GM19025 (cell line): ENCODE measurements around the gene RNF187.

Experiments
- ATAC-seq: cut with Tn5 transposase; IDR thresholded peaks from one replicate; pipeline ENCODE4 v1.9.1; 2021; ENCODE audit warnings: mild to moderate bottlenecking, low read depth, moderate library complexity; ENCODE audit not compliant: unreplicated experiment

RNF187 gene

DNA sequence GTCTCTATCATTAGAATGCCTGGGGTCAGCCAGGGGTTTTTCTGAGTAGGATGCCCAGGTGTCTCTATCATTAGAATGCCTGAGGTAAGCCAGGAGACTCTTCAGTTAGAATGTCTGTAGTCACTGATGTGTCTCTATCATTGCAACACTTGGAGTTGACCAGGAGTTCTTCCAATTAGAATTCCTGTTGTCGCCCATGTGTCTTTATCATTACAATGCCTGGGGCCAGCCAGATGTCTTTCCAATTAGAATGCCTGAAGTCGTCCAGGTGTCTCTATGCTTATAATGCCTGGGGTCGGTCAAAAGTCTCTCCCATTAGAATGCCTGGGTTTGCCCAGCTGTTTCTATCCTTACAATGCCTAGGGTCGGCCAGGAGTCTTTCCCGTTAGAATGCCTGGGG is 55.8 kb downstream of the RNF187 start:
- ATAC-seq: no peak

DNA sequence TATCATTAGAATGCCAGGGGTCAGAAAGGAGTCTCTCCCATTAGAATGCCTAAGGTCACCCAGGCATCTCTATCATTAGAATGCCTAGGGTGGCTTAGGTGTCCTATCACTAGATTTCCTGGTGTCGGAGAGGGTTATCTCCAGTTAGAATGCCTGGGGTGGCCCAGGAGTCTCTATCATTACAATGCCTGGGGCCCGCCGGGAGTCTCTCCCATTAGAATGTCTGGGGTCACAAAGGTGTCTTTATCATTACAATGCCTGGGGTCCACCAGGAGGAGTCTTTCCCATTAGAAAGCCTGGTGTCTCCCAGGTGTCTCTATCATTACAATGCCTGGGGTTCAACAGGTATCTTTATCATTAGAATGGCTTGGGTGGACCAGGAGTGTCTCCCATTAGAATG is 56.2 kb downstream of the RNF187 start:
- no peak for ATAC-seq

DNA sequence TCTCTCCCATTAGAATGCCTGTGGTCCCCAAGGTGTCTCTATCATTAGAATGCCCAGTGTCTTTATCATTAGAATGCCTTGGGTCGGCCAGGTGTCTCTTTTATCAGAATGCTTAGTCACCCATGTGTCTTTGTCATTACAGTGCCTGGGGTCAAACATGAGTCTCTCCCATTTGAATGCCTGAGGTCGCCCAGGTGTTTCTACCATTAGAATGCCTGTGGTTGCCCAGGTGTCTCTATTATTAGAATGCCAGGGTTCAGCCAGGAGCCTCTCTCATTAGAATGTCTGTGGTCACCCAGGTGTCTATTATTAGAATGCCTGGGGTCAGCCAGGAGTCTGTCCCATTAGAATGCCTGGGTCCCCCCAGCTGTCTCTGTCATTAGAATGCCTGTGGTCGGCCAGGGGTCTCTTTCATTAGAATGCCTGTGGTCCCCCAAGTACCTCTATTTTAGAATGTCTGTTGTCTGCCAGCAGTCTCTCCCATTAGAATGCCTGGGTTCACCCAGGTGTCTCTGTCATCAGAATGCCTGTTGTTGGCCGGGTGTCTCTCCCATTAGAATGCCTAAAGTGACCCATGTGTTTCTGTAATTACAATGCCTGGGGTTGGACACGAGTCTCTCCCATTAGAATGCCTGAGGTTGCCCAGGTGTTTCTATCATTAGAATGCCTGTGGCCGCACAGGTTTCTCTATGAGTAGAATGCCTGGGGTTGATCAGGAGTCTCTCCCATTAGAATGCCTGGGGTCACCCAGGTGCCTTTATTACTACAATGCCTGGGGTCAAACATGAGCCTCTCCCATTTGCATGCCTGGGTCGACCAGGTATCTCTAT is 57.1 kb downstream of the RNF187 start:
- ATAC-seq: no peak

DNA sequence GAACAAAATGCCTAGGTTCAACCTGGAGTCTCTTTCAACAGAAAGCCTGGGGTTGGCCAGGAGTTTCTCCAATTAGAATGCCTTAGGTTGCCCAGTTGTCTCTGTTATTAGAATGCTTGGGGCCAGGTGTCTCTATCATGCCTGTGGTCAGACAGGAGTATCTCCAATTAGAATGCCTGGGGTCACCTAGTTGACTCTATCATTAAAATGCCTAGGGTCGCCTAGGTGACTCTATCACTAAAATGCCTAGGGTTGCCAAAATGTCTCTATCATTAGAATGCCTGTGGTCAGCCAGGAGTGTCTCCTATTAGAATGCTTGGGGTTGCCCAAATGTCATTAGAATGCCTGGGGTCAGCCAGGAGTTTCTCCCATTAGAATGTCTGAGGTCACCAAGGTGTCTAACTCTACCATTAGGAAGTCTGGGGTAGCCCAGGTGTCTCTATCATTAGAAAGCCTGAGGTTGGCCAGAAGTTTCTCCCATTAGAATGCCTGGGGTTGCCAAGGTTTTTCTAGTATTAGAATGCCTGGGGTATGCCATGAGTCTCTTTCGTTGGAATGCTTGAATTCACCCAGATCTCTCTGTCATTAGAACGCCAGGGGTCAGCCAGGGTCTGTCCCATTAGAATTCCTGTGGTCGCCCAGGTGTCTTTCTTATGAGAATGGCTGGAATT is 57.9 kb downstream of the RNF187 start:
- no peak for ATAC-seq
